Measurements from ENCODE around the gene BCL2L11.

The BCL2L11 gene

DNA sequence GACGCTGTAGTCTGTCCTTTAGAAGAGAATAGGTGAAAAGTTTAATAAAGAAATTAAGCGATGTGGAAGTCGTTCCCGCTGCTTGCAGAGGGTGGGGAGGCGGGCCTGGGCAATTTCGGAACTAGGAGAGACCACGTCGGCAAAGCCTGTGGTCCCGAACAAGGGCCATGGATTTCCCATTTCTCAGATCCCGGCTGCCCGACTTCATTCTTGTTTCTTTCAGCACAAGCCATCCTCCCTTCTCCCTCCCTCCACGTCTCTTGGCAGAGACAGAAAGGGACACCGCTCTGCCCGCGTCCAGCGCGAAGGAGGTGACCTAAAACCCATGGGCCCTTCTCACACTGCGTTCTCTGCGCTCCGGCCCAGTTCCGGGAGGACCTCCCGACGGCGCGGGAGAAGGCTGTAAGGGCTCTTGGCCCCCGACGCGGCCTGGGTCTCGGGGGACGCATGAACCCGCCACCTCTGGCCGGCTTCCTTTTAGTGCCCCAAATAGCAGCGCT lies 2.2 kb upstream of the BCL2L11 start:
- TF ChIP-seq, protein P1, sequence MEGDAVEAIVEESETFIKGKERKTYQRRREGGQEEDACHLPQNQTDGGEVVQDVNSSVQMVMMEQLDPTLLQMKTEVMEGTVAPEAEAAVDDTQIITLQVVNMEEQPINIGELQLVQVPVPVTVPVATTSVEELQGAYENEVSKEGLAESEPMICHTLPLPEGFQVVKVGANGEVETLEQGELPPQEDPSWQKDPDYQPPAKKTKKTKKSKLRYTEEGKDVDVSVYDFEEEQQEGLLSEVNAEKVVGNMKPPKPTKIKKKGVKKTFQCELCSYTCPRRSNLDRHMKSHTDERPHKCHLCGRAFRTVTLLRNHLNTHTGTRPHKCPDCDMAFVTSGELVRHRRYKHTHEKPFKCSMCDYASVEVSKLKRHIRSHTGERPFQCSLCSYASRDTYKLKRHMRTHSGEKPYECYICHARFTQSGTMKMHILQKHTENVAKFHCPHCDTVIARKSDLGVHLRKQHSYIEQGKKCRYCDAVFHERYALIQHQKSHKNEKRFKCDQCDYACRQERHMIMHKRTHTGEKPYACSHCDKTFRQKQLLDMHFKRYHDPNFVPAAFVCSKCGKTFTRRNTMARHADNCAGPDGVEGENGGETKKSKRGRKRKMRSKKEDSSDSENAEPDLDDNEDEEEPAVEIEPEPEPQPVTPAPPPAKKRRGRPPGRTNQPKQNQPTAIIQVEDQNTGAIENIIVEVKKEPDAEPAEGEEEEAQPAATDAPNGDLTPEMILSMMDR (conservative IDR thresholded peaks at IDR 0.05) = no peak
- no peak overlapping the region for H3K27ac ChIP-seq

DNA sequence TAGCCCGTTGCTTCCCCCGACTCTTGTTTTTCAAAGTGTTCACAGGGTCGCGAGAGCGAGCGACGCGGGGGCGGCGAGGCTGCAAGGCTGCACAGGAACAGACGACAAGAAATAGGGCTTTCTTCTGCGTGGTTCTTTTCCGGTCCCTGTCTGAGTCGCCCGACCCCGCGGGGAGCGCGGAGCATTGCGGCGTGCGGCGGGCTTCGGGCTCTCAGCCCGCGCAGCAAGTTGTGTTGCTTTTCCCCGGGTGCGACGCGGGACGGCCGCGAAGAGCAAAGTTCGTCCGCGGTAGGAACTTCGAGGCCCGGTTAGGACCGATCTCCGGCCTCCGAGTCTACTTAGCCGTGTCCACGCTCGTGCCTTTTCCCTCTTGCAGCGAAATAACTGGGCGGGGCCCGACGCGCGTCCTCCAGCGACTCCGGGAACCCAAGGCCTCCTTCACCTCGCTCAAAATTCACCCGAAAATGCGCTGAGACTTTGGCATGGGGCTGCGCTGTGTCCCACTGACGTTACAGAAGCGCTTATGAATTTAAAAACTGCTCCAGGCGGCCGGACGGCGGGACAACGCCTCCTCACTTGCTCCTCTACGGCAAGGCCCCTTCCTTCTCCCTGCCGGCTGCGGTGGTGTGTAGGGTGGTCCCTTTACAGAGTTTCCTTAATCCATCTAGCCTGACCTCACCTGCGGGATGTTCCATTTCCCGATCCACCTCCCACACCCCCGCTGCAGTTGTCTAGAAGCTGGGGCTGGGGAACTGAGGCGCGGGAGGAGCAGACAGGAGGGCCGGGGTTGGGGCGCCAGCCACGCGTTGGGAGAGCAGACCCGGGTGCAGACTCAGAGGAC lies 1.5 kb upstream of the BCL2L11 start:
- TF ChIP-seq, protein P1 (conservative IDR thresholded peaks at IDR 0.05) = no peak
- no peak overlapping the region for H3K27ac ChIP-seq

DNA sequence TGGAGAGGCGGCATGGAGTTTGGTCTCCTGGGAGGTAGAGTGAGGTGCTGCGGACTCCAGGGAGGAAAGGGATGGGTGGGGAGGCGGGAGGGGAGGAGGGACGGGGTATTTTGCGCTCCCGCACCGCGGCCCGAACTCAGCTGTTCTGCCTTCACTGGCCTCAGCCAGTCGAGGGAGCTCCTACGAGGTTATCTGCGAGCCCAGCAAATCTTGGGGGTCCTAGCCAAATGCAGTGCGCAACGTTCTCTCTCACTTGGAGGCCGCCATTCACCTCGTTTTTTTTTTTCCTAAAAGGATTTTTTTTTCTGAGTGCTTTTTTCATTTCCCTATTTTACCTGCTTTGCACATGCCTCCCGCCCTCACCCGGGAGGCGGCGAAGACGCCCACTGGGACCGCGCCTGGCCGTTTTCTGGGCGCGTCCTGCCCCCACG lies 877 bp upstream of the BCL2L11 start:
- TF ChIP-seq, protein P1 (conservative IDR thresholded peaks at IDR 0.05) = no peak
- peak overlapping the region; percentile 93 for H3K27ac ChIP-seq

DNA sequence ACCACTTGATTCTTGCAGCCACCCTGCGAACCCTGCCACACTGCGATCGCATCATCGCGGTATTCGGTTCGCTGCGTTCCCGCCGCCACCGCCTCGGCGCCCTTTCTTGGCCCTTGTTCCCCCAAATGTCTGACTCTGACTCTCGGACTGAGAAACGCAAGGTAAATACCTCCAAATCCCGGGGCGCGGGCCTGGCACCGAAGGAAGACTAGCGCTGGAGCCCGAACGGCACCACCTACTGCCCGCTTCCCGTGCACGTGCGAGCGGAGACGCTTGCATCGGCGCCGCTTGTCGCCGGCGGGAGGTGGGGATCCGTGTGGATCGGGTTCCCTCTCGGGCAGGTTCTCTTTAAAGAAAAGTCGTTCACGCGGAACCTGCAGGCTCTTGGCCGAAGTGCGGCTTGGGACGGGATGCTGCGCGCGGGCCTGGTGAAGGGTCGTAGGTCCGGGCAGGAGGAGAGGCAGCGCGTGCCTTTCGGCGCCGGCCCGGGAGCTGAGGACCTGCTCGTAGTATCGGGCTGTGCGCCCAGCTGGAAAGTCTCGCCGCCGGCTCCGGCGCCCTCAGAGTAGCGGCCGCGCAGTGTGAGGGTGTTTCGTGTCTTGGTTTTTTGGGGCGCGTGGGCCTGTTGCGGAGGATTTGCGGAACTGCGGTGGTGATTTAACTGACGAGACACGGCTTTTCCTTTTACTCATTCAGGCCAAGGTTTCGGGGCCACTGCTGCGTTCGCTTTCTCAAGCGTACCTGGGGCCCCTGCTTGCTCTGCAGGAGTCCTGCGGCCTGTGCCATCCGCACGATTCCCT lies 514 bp downstream of the BCL2L11 start:
- peak overlapping the region; percentile 93 for H3K27ac ChIP-seq
- TF ChIP-seq, protein P1 (conservative IDR thresholded peaks at IDR 0.05) = no peak

DNA sequence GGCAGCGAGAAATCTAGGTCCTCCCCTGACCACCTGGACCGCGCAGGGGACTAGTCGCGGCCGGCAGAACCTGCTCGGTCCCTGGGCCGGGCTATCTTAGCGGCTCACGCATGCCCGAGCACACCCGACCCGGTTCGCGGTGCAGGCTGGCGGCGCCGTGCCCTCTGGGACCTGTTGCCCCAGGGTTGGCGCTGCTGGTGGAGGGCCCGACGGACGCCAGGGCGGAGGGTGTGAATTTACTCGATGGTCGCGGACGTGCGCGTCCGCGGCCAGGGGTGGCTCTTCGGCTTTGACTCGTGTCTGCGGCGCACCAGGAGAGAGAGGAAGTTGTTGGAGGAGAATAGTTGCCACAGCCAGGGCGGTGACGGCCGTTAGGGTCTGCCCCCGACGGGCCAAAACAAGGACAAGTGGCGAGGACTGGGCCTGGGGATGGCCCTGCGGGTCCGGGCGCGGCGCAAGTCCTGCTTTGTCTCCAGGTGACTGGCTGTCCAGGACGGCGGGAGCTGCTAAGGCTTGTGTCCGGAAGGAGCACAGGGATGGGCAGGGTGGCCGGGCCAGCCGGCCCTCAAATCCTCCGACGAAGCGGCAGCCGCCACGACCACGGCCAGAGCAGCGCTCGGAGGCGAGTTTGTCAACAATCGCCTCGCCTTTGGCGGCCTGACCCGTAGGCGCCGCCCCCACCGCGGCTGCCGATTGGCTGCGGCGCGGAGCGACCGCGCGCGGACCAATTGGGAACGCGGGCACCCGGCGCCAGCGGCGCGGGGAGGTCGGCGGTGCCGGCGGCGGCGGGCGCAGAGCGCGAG lies 1.3 kb downstream of the BCL2L11 start:
- peak overlapping the region; percentile 93 for H3K27ac ChIP-seq
- TF ChIP-seq, protein P1 (conservative IDR thresholded peaks at IDR 0.05) = no peak

DNA sequence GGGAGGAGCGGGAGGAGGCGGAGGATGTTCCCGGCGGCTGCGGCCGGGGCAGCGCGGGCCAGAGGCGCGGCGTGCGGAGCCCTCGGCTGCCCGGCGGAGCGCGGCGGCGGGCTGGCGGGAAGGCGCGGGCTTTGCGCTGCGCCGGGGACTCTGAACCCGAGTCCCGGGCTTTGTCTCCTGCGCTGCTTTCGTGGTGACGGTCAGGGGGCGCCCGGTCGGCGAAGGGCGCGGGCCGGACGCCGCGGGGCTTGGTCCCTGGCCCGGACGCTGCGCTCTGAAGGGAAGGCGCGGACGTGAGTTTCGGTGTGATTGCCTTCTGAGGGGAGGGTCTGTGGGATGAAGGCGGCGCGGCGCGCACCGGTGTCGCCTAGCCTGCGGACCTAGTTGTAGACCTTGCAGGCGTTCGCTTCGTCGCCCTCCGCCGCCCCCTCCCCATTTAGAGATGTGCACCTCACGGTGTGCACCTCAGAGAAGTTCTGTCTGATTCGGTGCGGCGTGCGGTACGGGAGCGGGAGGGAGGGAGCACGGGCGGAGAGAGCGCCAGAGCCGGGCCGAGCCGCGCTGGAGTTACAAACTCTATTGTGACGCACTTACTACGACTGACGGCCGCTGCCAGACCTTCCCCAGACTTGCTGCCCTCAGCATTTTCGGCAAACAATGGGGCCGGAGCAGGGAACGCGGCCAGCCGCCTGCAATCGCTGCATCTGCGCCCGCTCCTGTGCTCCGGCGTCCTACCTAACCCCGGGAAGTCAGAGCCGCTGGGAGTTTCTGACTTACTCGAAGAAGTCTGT lies 2.1 kb downstream of the BCL2L11 start:
- TF ChIP-seq, protein P1 (conservative IDR thresholded peaks at IDR 0.05) = no peak
- H3K27ac ChIP-seq = peak overlapping the region; percentile 93
